Measurements from ENCODE around the gene FNDC8. TPM values are rescaled to one million over a fixed set of nuclear protein-coding genes. Genes with fewer than 3 reads are reported as not detected.

Gene FNDC8
- total RNA-seq, 1 experiment from 2014 or later = not detected

DNA sequence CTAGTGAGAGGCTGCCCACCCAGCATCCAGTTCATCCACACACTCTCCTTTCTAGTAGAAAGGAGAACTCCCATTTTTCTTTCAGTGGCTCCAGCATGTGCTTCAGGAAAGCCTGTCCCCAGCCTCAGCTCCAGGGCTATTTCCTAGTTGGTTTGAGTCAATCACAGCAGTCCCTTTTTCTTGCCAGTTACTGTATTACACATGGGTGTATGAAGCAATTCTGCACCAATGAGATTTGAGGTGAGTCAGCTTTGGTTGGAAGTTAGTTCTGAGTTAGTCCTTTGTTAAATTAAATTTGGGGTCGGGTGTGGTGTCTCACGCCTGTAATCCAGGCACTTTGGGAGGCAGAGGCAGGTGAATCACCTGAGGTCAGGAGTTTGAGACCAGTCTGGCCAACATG is 26.5 kb upstream of the FNDC8 start:
- ChIA-PET CTCF (no interaction called here), POLR2A (ENCODE audit: unreplicated experiment) (interaction anchor here (0.6 kb wide), 1 partner anchor 11 kb away, joined by 5 read pairs; no protein-coding TSS in a partner anchor)
- Histone ChIP-seq H4K20me1 (ENCODE audit: insufficient read depth) (no peaks in the 10 kb centered on the region), H3K9me3 (ENCODE audit: insufficient read depth, low read depth) (no peaks in the 10 kb centered on the region; the same call in 1 of the 2 replicates), H3K79me2 (ENCODE audit: low read depth) (no peaks in the 10 kb centered on the region), H3K27ac (peak overlapping the region; percentile 59), H3K36me3 (ENCODE audit: low read depth) (no peaks in the 10 kb centered on the region), H3K4me1 (replicated peaks; ENCODE audit: insufficient read depth) (peaks cover under 1% of the 10 kb centered on the region; the same call in 1 of the 2 replicates), H3K27me3 (ENCODE audit: insufficient read depth, low read depth) (no peaks in the 10 kb centered on the region), H3K4me3 (no peak overlapping the region), H2AFZ (peak overlapping the region; percentile 65; the same call in 1 of the 2 replicates), H3K4me2 (no peak overlapping the region), H3F3A (ENCODE audit: insufficient read depth, low read depth) (peaks cover 13% of the 10 kb centered on the region), H3K9me2 (ENCODE audit: insufficient read depth) (no peaks in the 10 kb centered on the region)
- no TSS peak for BruUV-seq (replicated peaks)
- TF ChIP-seq EZH2 (IDR thresholded peaks at IDR 0.05; ENCODE audit: low read depth) = no peak
- TF ChIP-seq, protein P1, sequence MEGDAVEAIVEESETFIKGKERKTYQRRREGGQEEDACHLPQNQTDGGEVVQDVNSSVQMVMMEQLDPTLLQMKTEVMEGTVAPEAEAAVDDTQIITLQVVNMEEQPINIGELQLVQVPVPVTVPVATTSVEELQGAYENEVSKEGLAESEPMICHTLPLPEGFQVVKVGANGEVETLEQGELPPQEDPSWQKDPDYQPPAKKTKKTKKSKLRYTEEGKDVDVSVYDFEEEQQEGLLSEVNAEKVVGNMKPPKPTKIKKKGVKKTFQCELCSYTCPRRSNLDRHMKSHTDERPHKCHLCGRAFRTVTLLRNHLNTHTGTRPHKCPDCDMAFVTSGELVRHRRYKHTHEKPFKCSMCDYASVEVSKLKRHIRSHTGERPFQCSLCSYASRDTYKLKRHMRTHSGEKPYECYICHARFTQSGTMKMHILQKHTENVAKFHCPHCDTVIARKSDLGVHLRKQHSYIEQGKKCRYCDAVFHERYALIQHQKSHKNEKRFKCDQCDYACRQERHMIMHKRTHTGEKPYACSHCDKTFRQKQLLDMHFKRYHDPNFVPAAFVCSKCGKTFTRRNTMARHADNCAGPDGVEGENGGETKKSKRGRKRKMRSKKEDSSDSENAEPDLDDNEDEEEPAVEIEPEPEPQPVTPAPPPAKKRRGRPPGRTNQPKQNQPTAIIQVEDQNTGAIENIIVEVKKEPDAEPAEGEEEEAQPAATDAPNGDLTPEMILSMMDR (conservative IDR thresholded peaks at IDR 0.05) = no peak
- DNase-seq = peak; percentile 19 to 89
- intact Hi-C loops (cut with micrococcal nuclease; ENCODE audit: unreplicated experiment) = no loop called here

DNA sequence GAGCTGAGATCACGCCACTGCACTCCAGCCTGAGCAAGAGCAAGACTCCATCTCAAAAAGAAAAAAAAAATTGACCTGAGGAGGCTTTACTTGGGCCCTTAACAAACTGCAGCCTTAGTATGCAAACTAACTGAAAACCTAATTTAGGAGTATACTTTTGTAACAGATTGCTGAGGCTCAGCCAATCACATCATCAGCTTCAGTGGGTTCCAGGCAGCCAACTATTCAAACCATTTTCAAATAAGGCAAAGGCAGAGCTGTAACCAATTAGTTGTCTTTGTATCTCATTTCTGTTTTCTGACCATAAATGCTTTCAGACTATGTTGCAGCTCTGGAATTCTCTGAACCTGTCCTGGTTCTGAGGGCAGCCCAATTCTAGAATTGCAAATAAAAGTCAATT is 25.7 kb upstream of the FNDC8 start:
- no peaks in the 10 kb centered on the region for H3K36me3 ChIP-seq (ENCODE audit: low read depth)
- no peaks in the 10 kb centered on the region for H3K79me2 ChIP-seq (ENCODE audit: low read depth)
- ChIA-PET POLR2A (ENCODE audit: unreplicated experiment) (no interaction called here), CTCF (no interaction called here)
- no TSS peak for BruUV-seq (replicated peaks)
- no peaks in the 10 kb centered on the region for H3K9me2 ChIP-seq (ENCODE audit: insufficient read depth)
- intact Hi-C loops (cut with micrococcal nuclease; ENCODE audit: unreplicated experiment) = no loop called here
- no peaks in the 10 kb centered on the region for H3K27me3 ChIP-seq (ENCODE audit: insufficient read depth, low read depth)
- no peak overlapping the region for H2AFZ ChIP-seq
- no peak overlapping the region for H3K4me2 ChIP-seq
- H3F3A ChIP-seq (ENCODE audit: insufficient read depth, low read depth) = peaks cover 13% of the 10 kb centered on the region
- H3K4me3 ChIP-seq = no peak overlapping the region
- no peak overlapping the region for H3K27ac ChIP-seq
- TF ChIP-seq, protein P1 (conservative IDR thresholded peaks at IDR 0.05) = no peak
- no peak for TF ChIP-seq EZH2 (IDR thresholded peaks at IDR 0.05; ENCODE audit: low read depth)
- no peak for DNase-seq
- H3K4me1 ChIP-seq (replicated peaks; ENCODE audit: insufficient read depth) = no peaks in the 10 kb centered on the region; the same call in 1 of the 2 replicates
- no peaks in the 10 kb centered on the region for H4K20me1 ChIP-seq (ENCODE audit: insufficient read depth)
- H3K9me3 ChIP-seq (ENCODE audit: insufficient read depth, low read depth) = no peaks in the 10 kb centered on the region; the same call in 1 of the 2 replicates

DNA sequence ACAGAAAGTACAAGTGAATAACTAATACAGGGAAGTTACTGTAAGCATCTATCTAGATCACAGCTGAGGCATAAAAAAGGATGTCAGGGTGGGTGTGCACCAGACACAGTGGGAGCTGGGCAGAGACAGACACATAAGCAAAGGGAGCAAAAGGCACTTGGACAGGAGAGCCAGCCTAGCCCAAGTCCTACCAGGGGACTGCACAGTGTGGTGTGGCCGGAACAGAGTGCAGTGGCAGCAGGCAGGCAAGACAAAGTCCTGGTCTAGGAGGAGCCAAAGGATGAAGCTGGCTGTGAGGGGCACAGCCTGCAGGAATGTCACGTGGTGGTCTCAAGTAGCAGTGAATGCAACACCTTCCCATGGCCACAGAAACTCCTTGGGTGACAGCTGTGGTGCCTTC is 23.6 kb upstream of the FNDC8 start:
- Histone ChIP-seq H3K27me3 (ENCODE audit: insufficient read depth, low read depth) (no peaks in the 10 kb centered on the region), H3K79me2 (ENCODE audit: low read depth) (no peaks in the 10 kb centered on the region), H3K27ac (no peak overlapping the region), H3K4me3 (no peak overlapping the region), H3K4me2 (no peak overlapping the region), H3F3A (ENCODE audit: insufficient read depth, low read depth) (peaks cover 13% of the 10 kb centered on the region), H3K4me1 (replicated peaks; ENCODE audit: insufficient read depth) (no peaks in the 10 kb centered on the region; the same call in 1 of the 2 replicates), H4K20me1 (ENCODE audit: insufficient read depth) (no peaks in the 10 kb centered on the region), H3K9me3 (ENCODE audit: insufficient read depth, low read depth) (no peaks in the 10 kb centered on the region; the same call in 1 of the 2 replicates), H2AFZ (no peak overlapping the region), H3K36me3 (ENCODE audit: low read depth) (no peaks in the 10 kb centered on the region), H3K9me2 (ENCODE audit: insufficient read depth) (no peaks in the 10 kb centered on the region)
- BruUV-seq (replicated peaks) = no TSS peak
- TF ChIP-seq EZH2 (IDR thresholded peaks at IDR 0.05; ENCODE audit: low read depth) = no peak
- TF ChIP-seq, protein P1 (conservative IDR thresholded peaks at IDR 0.05) = no peak
- intact Hi-C loops (cut with micrococcal nuclease; ENCODE audit: unreplicated experiment) = no loop called here
- ChIA-PET POLR2A (ENCODE audit: unreplicated experiment) (no interaction called here), CTCF (no interaction called here)
- no peak for DNase-seq
